H1 (cell line): ENCODE data around the gene CCDC197. TPM values are rescaled to one million over a fixed set of nuclear protein-coding genes. Genes with fewer than 3 reads are reported as not detected.

Experiments
- USF2 ChIP-seq: IDR thresholded peaks from 2 replicates; pipeline ENCODE4 v1.6.1; 2011; ENCODE audit warnings: low read length, improper control_type of control experiment
- polyA plus RNA-seq, 7 experiments: library from polyadenylated mRNA; depleted of rRNA in 3 of 7; stranded (reverse) in 5 of 7; unstranded in 2 of 7; fragments of >200 nt in 5 of 7; fragments of 200-250 nt in 2 of 7; gene quantifications; 1 replicate in 5 of 7; 2 replicates in 1 of 7; 4 replicates in 1 of 7; pipeline versions ENCODE4 v1.2.1 to v1.2.3, GENCODE V29; 2011 to 2013; ENCODE audit warnings: missing spikeins in 2 of 7, mixed read lengths in 2 of 7
- total RNA-seq: library from RNA; stranded (reverse); fragmentation: NEBNext Ultra II Directional; extraction: Animal tissue kit (Norgen Biotek cat#: 25700); gene quantifications from 2 replicates; pipeline ENCODE4 v1.2.1, GENCODE V29; 2021

The CCDC197 gene
- total and polyA plus RNA-seq, 2 of the 8 experiments (the other 6 are each of a cell fraction or from before 2014, with no cell fraction given), result not detected

GRCh38 chr14:94043756-94044475 is 46.8 kb downstream of the CCDC197 start (continued):
- no peak for TF ChIP-seq USF2
